Activated CD4-positive, alpha-beta T cell treated with anti-CD3 and anti-CD28 coated beads, Interleukin-2, amount 50 U/mL, for 1 hour (primary cell): ENCODE measurements around the gene LYRM1.
A peak's percentile ranks its signal among the peaks of the same experiment; 100 is the strongest.
"Not testable (repeated sequence)": the region's sequence is repeated elsewhere in the genome, so short reads cannot be mapped to it uniquely, and the experiment has no call there.

Experiments
- DNase-seq: peaks from one replicate; pipeline ENCODE4 v3.0.0-alpha.2; 2020

Gene LYRM1

GRCh38 chr16:20940871-20941635 lies 40.5 kb downstream of the LYRM1 start:
- no peak for DNase-seq

GRCh38 chr16:20941636-20941926 lies 41.0 kb downstream of the LYRM1 start:
- DNase-seq, result no peak

GRCh38 chr16:20942256-20942655 lies 41.7 kb downstream of the LYRM1 start:
- no peak for DNase-seq

- peak; percentile 1 for DNase-seq
These were observed 44.4 kb downstream of the LYRM1 start for GRCh38 chr16:20944861-20945574.

GRCh38 chr16:20945575-20945875 lies 45.0 kb downstream of the LYRM1 start:
- DNase-seq, result not testable (repeated sequence)

GRCh38 chr16:20946015-20946629 lies 45.6 kb downstream of the LYRM1 start:
- DNase-seq, result no peak

- DNase-seq, result no peak
These were observed 47.9 kb downstream of the LYRM1 start for GRCh38 chr16:20948444-20948843.

GRCh38 chr16:20949660-20950059 lies 49.1 kb downstream of the LYRM1 start:
- DNase-seq, result no peak

GRCh38 chr16:20950294-20950693 lies 49.7 kb downstream of the LYRM1 start:
- no peak for DNase-seq

GRCh38 chr16:20952139-20952920 lies 51.8 kb downstream of the LYRM1 start:
- DNase-seq, result no peak

- no peak for DNase-seq
These were observed 54.0 kb downstream of the LYRM1 start for GRCh38 chr16:20954574-20954973.

GRCh38 chr16:20956319-20956718 lies 55.7 kb downstream of the LYRM1 start:
- DNase-seq, result no peak

GRCh38 chr16:20957153-20957552 lies 56.6 kb downstream of the LYRM1 start:
- no peak for DNase-seq

GRCh38 chr16:20960899-20961298 lies 60.3 kb downstream of the LYRM1 start:
- DNase-seq, result no peak

GRCh38 chr16:20968765-20969164 lies 68.2 kb downstream of the LYRM1 start:
- DNase-seq, result no peak

- no peak for DNase-seq
These were observed 68.8 kb downstream of the LYRM1 start for GRCh38 chr16:20969386-20969785.

- DNase-seq, result no peak
These were observed 70.8 kb downstream of the LYRM1 start for GRCh38 chr16:20971401-20971800.

GRCh38 chr16:20973201-20973600 lies 72.6 kb downstream of the LYRM1 start:
- DNase-seq, result not testable (repeated sequence)
